Vagina (tissue), 2 donors: ENCODE data around the gene ACOXL.

Experiments used
- POLR2A ChIP-seq, 2 donors: fragments of 450-650 bp; IDR thresholded peaks; one replicate each; pipeline ENCODE4 v1.6.1; 2017; ENCODE audit warnings: antibody characterized with exemption in 2 of 2, mild to moderate bottlenecking in 2 of 2, moderate library complexity in 2 of 2
- POLR2AphosphoS5 ChIP-seq, 2 donors: sonication (generic); formaldehyde crosslinking; IDR thresholded peaks; one replicate each; pipeline ENCODE4 v1.9.0; 2017; ENCODE audit warnings: antibody characterized with exemption in 2 of 2, mild to moderate bottlenecking in 2 of 2, low read depth in 1 of 2; ENCODE audit not compliant: insufficient read depth in 1 of 2
- TF ChIP-seq, protein P1 (sequence below), 3 experiments: fragments of 450-650 bp in 2 of 3; fragments of 200-600 bp in 1 of 3; sonication (generic) in 1 of 3; IDR thresholded peaks; one replicate each; pipeline ENCODE4 v1.5.1; 2017 to 2019; ENCODE audit warnings: antibody characterized with exemption in 3 of 3, mild to moderate bottlenecking in 2 of 3, moderate library complexity in 2 of 3

DNA sequence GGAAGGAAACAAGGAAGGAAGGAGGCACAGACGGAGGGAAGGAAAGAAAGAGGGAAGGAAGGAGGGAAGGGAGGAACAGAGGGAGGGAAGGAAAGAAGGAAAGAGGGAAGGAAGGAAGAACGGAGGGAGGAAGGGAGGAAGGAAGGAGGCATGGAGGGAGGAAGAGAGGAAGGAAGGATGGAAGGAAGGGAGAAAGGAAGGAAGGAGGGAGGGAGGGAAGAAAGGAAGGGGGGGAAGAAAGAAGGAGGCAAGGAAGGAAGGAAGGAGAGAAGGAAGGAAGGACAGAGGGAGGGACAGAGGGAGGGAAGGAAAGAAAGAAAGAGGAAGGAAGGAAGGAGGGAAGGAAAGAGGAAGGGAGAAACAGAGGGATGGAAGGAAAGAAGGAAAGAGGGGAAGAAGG is 7.6 kb upstream of the ACOXL start:
- TF ChIP-seq, protein P1, sequence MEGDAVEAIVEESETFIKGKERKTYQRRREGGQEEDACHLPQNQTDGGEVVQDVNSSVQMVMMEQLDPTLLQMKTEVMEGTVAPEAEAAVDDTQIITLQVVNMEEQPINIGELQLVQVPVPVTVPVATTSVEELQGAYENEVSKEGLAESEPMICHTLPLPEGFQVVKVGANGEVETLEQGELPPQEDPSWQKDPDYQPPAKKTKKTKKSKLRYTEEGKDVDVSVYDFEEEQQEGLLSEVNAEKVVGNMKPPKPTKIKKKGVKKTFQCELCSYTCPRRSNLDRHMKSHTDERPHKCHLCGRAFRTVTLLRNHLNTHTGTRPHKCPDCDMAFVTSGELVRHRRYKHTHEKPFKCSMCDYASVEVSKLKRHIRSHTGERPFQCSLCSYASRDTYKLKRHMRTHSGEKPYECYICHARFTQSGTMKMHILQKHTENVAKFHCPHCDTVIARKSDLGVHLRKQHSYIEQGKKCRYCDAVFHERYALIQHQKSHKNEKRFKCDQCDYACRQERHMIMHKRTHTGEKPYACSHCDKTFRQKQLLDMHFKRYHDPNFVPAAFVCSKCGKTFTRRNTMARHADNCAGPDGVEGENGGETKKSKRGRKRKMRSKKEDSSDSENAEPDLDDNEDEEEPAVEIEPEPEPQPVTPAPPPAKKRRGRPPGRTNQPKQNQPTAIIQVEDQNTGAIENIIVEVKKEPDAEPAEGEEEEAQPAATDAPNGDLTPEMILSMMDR (IDR thresholded peaks at IDR 0.05), result no peak
- no peak for TF ChIP-seq POLR2A (IDR thresholded peaks at IDR 0.05)
- TF ChIP-seq POLR2AphosphoS5 (IDR thresholded peaks at IDR 0.05; ENCODE audit: insufficient read depth in 1 of 2, low read depth in 1 of 2), result no peak
